ENCODE results near the gene PPP1R16B.
A peak's percentile ranks its signal among the peaks of the same experiment; 100 is the strongest.

The PPP1R16B gene

GRCh38 chr20:38877483-38877882 lies 72.0 kb downstream of the PPP1R16B start:
- DNase-seq (ENCODE audit: low read depth in 2 of 2) = no peak

GRCh38 chr20:38878866-38879265 lies 73.4 kb downstream of the PPP1R16B start:
- no peak for DNase-seq (ENCODE audit: low read depth in 2 of 2)

GRCh38 chr20:38880952-38881735 lies 75.6 kb downstream of the PPP1R16B start:
- no peak for DNase-seq (ENCODE audit: low read depth in 2 of 2)

GRCh38 chr20:38881806-38882440 lies 76.4 kb downstream of the PPP1R16B start:
- no peak for DNase-seq (ENCODE audit: low read depth in 2 of 2)

- DNase-seq (ENCODE audit: low read depth in 2 of 2) = no peak
These were observed 77.1 kb downstream of the PPP1R16B start for GRCh38 chr20:38882600-38882999.

- DNase-seq (ENCODE audit: low read depth in 2 of 2) = no peak
These were observed 77.8 kb downstream of the PPP1R16B start for GRCh38 chr20:38883081-38883980.

GRCh38 chr20:38883981-38884733 lies 78.7 kb downstream of the PPP1R16B start:
- no peak for DNase-seq (ENCODE audit: low read depth in 2 of 2)

GRCh38 chr20:38885357-38885756 lies 79.9 kb downstream of the PPP1R16B start:
- DNase-seq (ENCODE audit: low read depth in 2 of 2) = no peak

- no peak for DNase-seq (ENCODE audit: low read depth in 2 of 2)
These were observed 82.7 kb downstream of the PPP1R16B start for GRCh38 chr20:38888059-38888831.

- DNase-seq (ENCODE audit: low read depth in 2 of 2) = no peak
These were observed 83.6 kb downstream of the PPP1R16B start for GRCh38 chr20:38889050-38889449.

GRCh38 chr20:38889792-38890496 lies 84.4 kb downstream of the PPP1R16B start:
- DNase-seq (ENCODE audit: low read depth in 2 of 2) = no peak

GRCh38 chr20:38890497-38890818 lies 85.0 kb downstream of the PPP1R16B start:
- DNase-seq (ENCODE audit: low read depth in 2 of 2) = no peak

GRCh38 chr20:38892091-38892981 lies 86.8 kb downstream of the PPP1R16B start:
- DNase-seq (ENCODE audit: low read depth in 2 of 2) = no peak

GRCh38 chr20:38893056-38893564 lies 87.6 kb downstream of the PPP1R16B start:
- DNase-seq (ENCODE audit: low read depth in 2 of 2) = no peak

- DNase-seq (ENCODE audit: low read depth in 2 of 2) = peak; percentile 59 to 73
These were observed 88.1 kb downstream of the PPP1R16B start for GRCh38 chr20:38893565-38894090.

GRCh38 chr20:38894091-38894847 lies 88.8 kb downstream of the PPP1R16B start:
- DNase-seq (ENCODE audit: low read depth in 2 of 2) = no peak

GRCh38 chr20:38895098-38895949 lies 89.8 kb downstream of the PPP1R16B start:
- no peak for DNase-seq (ENCODE audit: low read depth in 2 of 2)

Measured in stimulated activated CD8-positive, alpha-beta memory T cell treated with anti-CD3 and anti-CD28 coated beads, Interleukin-7, amount 100 ng/mL, for 4 hours (primary cell).